ENCODE data around the gene PHF19. TPM values are rescaled to one million over a fixed set of nuclear protein-coding genes. Genes with fewer than 3 reads are reported as not detected.

Gene PHF19
- total RNA-seq, 4 donors from 2014 or later = 11.5 to 22.1 (median 17.8) TPM

- TF ChIP-seq POLR2A (IDR thresholded peaks at IDR 0.05) (no peak), CTCF (IDR thresholded peaks at IDR 0.05) (no peak)
- WGBS, 2 donors = 92 to 96% methylated on average over 11 to 12 of the region's 12 CpGs
- peak in 1 of 2 donors; percentile 79 for DNase-seq (ENCODE audit: low spot score in 2 of 2)
- no peak overlapping the region for H3K4me3 ChIP-seq (ENCODE audit: low read depth, poor library complexity, severe bottlenecking)
- intact Hi-C loops (cut with DNase I; ENCODE audit: low total_unique reads) = no loop called here
Observed at GRCh38 chr9:120862452-120862851, 14.5 kb downstream of the PHF19 start.

- intact Hi-C loops (cut with DNase I; ENCODE audit: low total_unique reads) = no loop called here
- DNase-seq (ENCODE audit: low spot score in 2 of 2) = peak in 1 of 2 donors; percentile 34
- WGBS, 2 donors = 95 to 97% methylated on average over 6 of the region's 6 CpGs
- no peak for TF ChIP-seq CTCF (IDR thresholded peaks at IDR 0.05)
- TF ChIP-seq POLR2A (IDR thresholded peaks at IDR 0.05) = no peak
- H3K4me3 ChIP-seq (ENCODE audit: low read depth, poor library complexity, severe bottlenecking) = no peak overlapping the region
Observed at GRCh38 chr9:120861935-120862334, 15.1 kb downstream of the PHF19 start.

- intact Hi-C loops (cut with DNase I; ENCODE audit: low total_unique reads) = no loop called here
- H3K4me3 ChIP-seq (ENCODE audit: low read depth, poor library complexity, severe bottlenecking) = no peak overlapping the region
- TF ChIP-seq CTCF (IDR thresholded peaks at IDR 0.05) = no peak
- no peak for TF ChIP-seq POLR2A (IDR thresholded peaks at IDR 0.05)
- DNase-seq (ENCODE audit: low spot score in 2 of 2) = peak in 1 of 2 donors; percentile 59
- WGBS, 2 donors = 93 to 95% methylated on average over 11 of the region's 11 CpGs
Observed at GRCh38 chr9:120860083-120860482, 16.9 kb downstream of the PHF19 start.

- WGBS, 2 donors = 61 to 75% methylated on average over 6 of the region's 6 CpGs
- TF ChIP-seq POLR2A (IDR thresholded peaks at IDR 0.05) (no peak), CTCF (IDR thresholded peaks at IDR 0.05) (no peak)
- intact Hi-C loops (cut with DNase I; ENCODE audit: low total_unique reads) = no loop called here
- peak in 1 of 2 donors; percentile 37 for DNase-seq (ENCODE audit: low spot score in 2 of 2)
- H3K4me3 ChIP-seq (ENCODE audit: low read depth, poor library complexity, severe bottlenecking) = no peak overlapping the region
Observed at GRCh38 chr9:120859361-120859760, 17.6 kb downstream of the PHF19 start.

GRCh38 chr9:120857902-120858301, 19.1 kb downstream of the PHF19 start:
- intact Hi-C loops (cut with DNase I; ENCODE audit: low total_unique reads) = no loop called here
- WGBS, 2 donors = 92 to 95% methylated on average over 11 of the region's 11 CpGs
- DNase-seq (ENCODE audit: low spot score in 2 of 2) = peak in 1 of 2 donors; percentile 56
- TF ChIP-seq CTCF (IDR thresholded peaks at IDR 0.05) (no peak), POLR2A (IDR thresholded peaks at IDR 0.05) (no peak)
- H3K4me3 ChIP-seq (ENCODE audit: low read depth, poor library complexity, severe bottlenecking) = no peak overlapping the region

- DNase-seq (ENCODE audit: low spot score in 2 of 2) = no peak
- 81 to 85% methylated on average over 7 of the region's 7 CpGs for WGBS, 2 donors
- no peak overlapping the region for H3K4me3 ChIP-seq (ENCODE audit: low read depth, poor library complexity, severe bottlenecking)
- TF ChIP-seq POLR2A (IDR thresholded peaks at IDR 0.05) (no peak), CTCF (IDR thresholded peaks at IDR 0.05) (no peak)
- intact Hi-C loops (cut with DNase I; ENCODE audit: low total_unique reads) = no loop called here
Observed at GRCh38 chr9:120857481-120857880, 19.5 kb downstream of the PHF19 start.

Data from lower leg skin (tissue), 4 donors.